Activated CD4-positive, alpha-beta T cell treated with anti-CD3 and anti-CD28 coated beads, Interleukin-2, amount 10 ng/mL, durations not matched to agents 7 days and 5 days (primary cell): ENCODE data around the gene SLAMF1. TPM values are rescaled to one million over a fixed set of nuclear protein-coding genes. Genes with fewer than 3 reads are reported as not detected.

Source experiments
- CTCF ChIA-PET: fragments of 350-600 bp; sonication (Branson Sonifier 250); formaldehyde crosslinking; loops from one replicate; lab custom pipeline; 2021; ENCODE audit warnings: antibody characterized with exemption; lab: Charles Lee
- POLR2A ChIA-PET: fragments of 350-600 bp; sonication (Branson Sonifier 250); formaldehyde crosslinking; loops from one replicate; lab custom pipeline; 2021; ENCODE audit warnings: antibody characterized with exemption; lab: Charles Lee
- DNase-seq: peaks from one replicate; pipeline ENCODE4 v3.0.0-alpha.2; 2020
- H3K27ac Mint-ChIP-seq: one replicate; pipeline ENCODE4 v1.8.0; 2021; ENCODE audit warnings: mild to moderate bottlenecking, moderate library complexity, mixed read lengths
- H3K27me3 Mint-ChIP-seq: one replicate; pipeline ENCODE4 v1.8.0; 2021; ENCODE audit warnings: mixed read lengths
- H3K36me3 Mint-ChIP-seq: one replicate; pipeline ENCODE4 v1.8.0; 2021; ENCODE audit warnings: low read depth, mixed read lengths
- H3K4me1 Mint-ChIP-seq: one replicate; pipeline ENCODE4 v1.8.0; 2021; ENCODE audit warnings: mixed read lengths
- H3K4me3 Mint-ChIP-seq: one replicate; pipeline ENCODE4 v1.8.0; 2021; ENCODE audit warnings: mild to moderate bottlenecking, moderate library complexity, mixed read lengths
- H3K9me3 Mint-ChIP-seq: one replicate; pipeline ENCODE4 v1.8.0; 2021; ENCODE audit warnings: mixed read lengths
- total RNA-seq, 2 experiments: library from RNA; stranded (reverse); gene quantifications; one replicate each; pipeline ENCODE4 v1.2.3, GENCODE V29; 2021

Gene SLAMF1
- total RNA-seq, 2 experiments from 2014 or later: 70.4 to 70.6 TPM

DNA sequence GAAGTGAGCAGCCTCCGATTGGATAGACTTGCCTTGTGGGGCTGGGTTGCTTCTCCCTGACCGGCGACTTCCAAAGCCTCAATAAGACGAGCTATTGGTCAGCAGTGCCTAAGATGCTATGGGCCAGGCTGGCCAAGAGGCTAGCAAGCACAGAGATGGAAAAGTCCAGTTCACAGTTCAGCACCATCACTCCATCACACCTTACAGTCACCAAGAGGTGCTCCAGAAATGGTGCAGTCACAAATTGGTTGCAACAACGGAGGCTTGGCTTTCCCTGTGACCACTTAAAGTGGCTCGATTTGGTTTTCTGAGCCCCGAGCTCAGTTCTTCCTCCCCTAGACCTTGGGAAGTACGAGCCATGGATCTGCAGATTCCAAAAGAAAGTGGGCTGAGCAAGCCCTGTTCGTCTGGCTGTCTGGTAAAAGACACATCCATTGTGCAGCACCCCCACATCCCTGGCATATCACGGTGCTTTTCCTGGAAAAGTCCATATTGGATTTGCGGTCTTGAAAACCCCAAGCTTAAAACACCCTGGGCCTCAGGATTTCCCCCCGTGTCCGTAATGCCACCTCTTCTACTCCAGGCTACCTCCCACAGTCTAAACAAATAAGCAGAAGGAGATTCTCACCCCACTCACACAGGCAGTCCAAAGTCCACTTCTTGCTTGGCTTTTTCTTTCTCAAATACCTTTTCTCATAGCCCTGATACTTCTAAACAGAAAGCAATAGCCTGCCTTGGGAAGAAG is 1.3 kb downstream of the SLAMF1 start:
- ChIA-PET POLR2A (no interaction called here), CTCF (interaction anchor here (0.6 to 3.2 kb wide), 11 partner anchors 10 to 171 kb away, joined by 3 to 16 read pairs (median 4); no protein-coding TSS in a partner anchor)
- no peak for DNase-seq
- Mint-ChIP-seq H3K36me3 (peaks cover 59% of the 10 kb centered on the region), H3K4me1 (peaks cover 64% of the 10 kb centered on the region), H3K9me3 (peaks cover 4% of the 10 kb centered on the region), H3K4me3 (peak overlapping the region; percentile 93), H3K27me3 (no peaks in the 10 kb centered on the region), H3K27ac (peak overlapping the region; percentile 93)

- DNase-seq: no peak
- CTCF ChIA-PET: interaction anchor here (1.0 to 3.2 kb wide), 3 partner anchors 16 to 31 kb away, joined by 4 to 16 read pairs (median 4); no protein-coding TSS in a partner anchor
- peak overlapping the region; percentile 93 for H3K27ac Mint-ChIP-seq
- H3K4me3 Mint-ChIP-seq: peak overlapping the region; percentile 93
- H3K27me3 Mint-ChIP-seq: no peaks in the 10 kb centered on the region
- peaks cover 2% of the 10 kb centered on the region for H3K9me3 Mint-ChIP-seq
- H3K36me3 Mint-ChIP-seq: peaks cover 67% of the 10 kb centered on the region
- POLR2A ChIA-PET: no interaction called here
- H3K4me1 Mint-ChIP-seq: peaks cover 71% of the 10 kb centered on the region
Observed at GRCh38 chr1:160644399-160644798, 2.4 kb downstream of the SLAMF1 start.

- no peak for DNase-seq
- peaks cover 72% of the 10 kb centered on the region for H3K36me3 Mint-ChIP-seq
- H3K9me3 Mint-ChIP-seq: no peaks in the 10 kb centered on the region
- H3K27me3 Mint-ChIP-seq: no peaks in the 10 kb centered on the region
- peak overlapping the region; percentile 93 for H3K4me3 Mint-ChIP-seq
- ChIA-PET POLR2A (no interaction called here), CTCF (interaction anchor here (1.9 kb wide), 1 partner anchor 24 kb away, joined by 5 read pairs; no protein-coding TSS in a partner anchor)
- H3K27ac Mint-ChIP-seq: peak overlapping the region; percentile 93
- peaks cover 74% of the 10 kb centered on the region for H3K4me1 Mint-ChIP-seq
Observed at GRCh38 chr1:160643138-160643537, 3.7 kb downstream of the SLAMF1 start.

GRCh38 chr1:160642281-160642644 is 4.6 kb downstream of the SLAMF1 start:
- CTCF ChIA-PET: interaction anchor here (1.9 kb wide), 1 partner anchor 23 kb away, joined by 5 read pairs; no protein-coding TSS in a partner anchor
- H3K9me3 Mint-ChIP-seq: no peaks in the 10 kb centered on the region
- no peaks in the 10 kb centered on the region for H3K27me3 Mint-ChIP-seq
- peaks cover 76% of the 10 kb centered on the region for H3K4me1 Mint-ChIP-seq
- H3K27ac Mint-ChIP-seq: peak overlapping the region; percentile 93
- POLR2A ChIA-PET: no interaction called here
- peak overlapping the region; percentile 93 for H3K4me3 Mint-ChIP-seq
- no peak for DNase-seq
- H3K36me3 Mint-ChIP-seq: peaks cover 80% of the 10 kb centered on the region

GRCh38 chr1:160641323-160642280 is 5.2 kb downstream of the SLAMF1 start:
- Mint-ChIP-seq H3K4me1 (peaks cover 81% of the 10 kb centered on the region), H3K9me3 (no peaks in the 10 kb centered on the region), H3K27ac (peak overlapping the region; percentile 93), H3K4me3 (peak overlapping the region; percentile 93), H3K36me3 (peaks cover 87% of the 10 kb centered on the region), H3K27me3 (no peaks in the 10 kb centered on the region)
- CTCF ChIA-PET: interaction anchor here (1.9 to 2.5 kb wide), 2 partner anchors 12 to 22 kb away, joined by 5 to 11 read pairs; no protein-coding TSS in a partner anchor
- DNase-seq: no peak
- POLR2A ChIA-PET: no interaction called here

DNA sequence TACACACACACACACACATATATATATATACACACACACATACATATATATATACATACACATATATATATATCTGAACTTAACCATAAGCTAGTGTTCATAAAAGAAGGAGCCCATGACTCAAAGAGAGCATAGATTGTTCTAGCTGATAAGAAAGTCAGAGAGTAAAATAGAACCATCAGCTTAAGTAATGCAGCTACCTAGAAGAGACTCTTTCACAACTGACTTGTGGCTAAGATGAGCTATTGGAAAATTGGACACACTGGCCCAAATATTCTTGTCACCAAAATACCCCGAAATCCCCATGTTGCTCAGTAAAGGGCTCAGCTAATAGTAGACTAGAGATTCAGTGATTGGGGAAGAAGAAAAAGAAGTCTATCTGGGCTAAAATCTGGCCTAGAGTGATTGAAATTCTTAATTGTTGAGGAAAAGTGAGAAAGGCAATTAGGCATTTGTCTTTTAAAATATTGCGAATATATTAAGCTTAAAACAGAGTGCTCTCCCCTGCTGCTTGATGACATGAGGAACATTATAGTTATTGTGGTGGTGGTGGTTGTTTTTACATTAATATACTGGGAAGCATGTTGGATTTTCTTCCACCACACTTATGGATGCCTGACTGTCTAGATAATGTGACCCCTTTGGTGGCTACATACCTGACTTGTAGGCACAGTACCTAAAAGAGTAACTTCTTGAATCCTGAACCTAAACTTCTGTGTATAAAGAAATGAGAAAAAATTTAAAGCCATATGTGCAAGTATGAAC is 6.3 kb downstream of the SLAMF1 start:
- peak overlapping the region; percentile 89 for H3K27ac Mint-ChIP-seq
- H3K36me3 Mint-ChIP-seq: peaks cover 90% of the 10 kb centered on the region
- POLR2A ChIA-PET: interaction anchor here (0.6 to 1.5 kb wide), 4 partner anchors 10 to 127 kb away, joined by 3 to 6 read pairs (median 5); no protein-coding TSS in a partner anchor
- H3K4me1 Mint-ChIP-seq: peaks cover 91% of the 10 kb centered on the region
- no peak for DNase-seq
- no peaks in the 10 kb centered on the region for H3K9me3 Mint-ChIP-seq
- peak overlapping the region; percentile 93 for H3K4me3 Mint-ChIP-seq
- H3K27me3 Mint-ChIP-seq: no peaks in the 10 kb centered on the region
- CTCF ChIA-PET: interaction anchor here (1.3 to 2.5 kb wide), 6 partner anchors 11 to 41 kb away, joined by 3 to 11 read pairs (median 5); no protein-coding TSS in a partner anchor

DNA sequence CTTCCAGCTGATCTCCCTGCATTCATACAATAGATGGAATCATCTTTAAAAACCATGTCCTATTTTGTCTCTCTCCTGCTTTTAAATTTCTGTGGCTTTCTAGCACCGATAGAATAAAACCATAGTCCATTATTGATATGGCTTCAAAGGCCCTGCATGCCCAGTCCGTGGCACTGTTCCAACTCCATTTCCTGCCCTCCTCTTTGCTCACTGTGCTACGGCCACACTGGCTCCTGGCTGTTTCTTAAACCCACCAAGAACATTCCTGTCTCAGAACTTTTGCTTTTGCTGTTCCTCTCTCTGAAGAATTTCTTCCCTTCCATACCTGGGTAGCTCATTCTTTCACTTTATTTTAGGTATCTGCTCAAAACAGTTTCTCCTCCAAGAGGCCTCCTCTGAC is 7.2 kb downstream of the SLAMF1 start:
- no peaks in the 10 kb centered on the region for H3K9me3 Mint-ChIP-seq
- H3K27me3 Mint-ChIP-seq: no peaks in the 10 kb centered on the region
- peak overlapping the region; percentile 94 for H3K27ac Mint-ChIP-seq
- peaks cover 94% of the 10 kb centered on the region for H3K4me1 Mint-ChIP-seq
- ChIA-PET POLR2A (interaction anchor here (1.2 to 1.5 kb wide), 3 partner anchors 9 to 13 kb away, joined by 3 to 6 read pairs (median 5); no protein-coding TSS in a partner anchor), CTCF (interaction anchor here (1.3 to 2.5 kb wide), 6 partner anchors 10 to 41 kb away, joined by 3 to 11 read pairs (median 5); no protein-coding TSS in a partner anchor)
- peaks cover 89% of the 10 kb centered on the region for H3K36me3 Mint-ChIP-seq
- DNase-seq: no peak
- H3K4me3 Mint-ChIP-seq: peak overlapping the region; percentile 71

GRCh38 chr1:160638926-160639325 is 7.9 kb downstream of the SLAMF1 start:
- ChIA-PET CTCF (interaction anchor here (1.5 to 2.5 kb wide), 3 partner anchors 9 to 42 kb away, joined by 4 to 11 read pairs (median 6); no protein-coding TSS in a partner anchor), POLR2A (no interaction called here)
- Mint-ChIP-seq H3K27me3 (no peaks in the 10 kb centered on the region), H3K27ac (peak overlapping the region; percentile 94), H3K4me3 (peak overlapping the region; percentile 71), H3K4me1 (peaks cover 94% of the 10 kb centered on the region), H3K36me3 (peaks cover 89% of the 10 kb centered on the region), H3K9me3 (no peaks in the 10 kb centered on the region)
- no peak for DNase-seq

- CTCF ChIA-PET: interaction anchor here (2.5 kb wide), 1 partner anchor 9 kb away, joined by 11 read pairs; no protein-coding TSS in a partner anchor
Observed at GRCh38 chr1:160638540-160638857, 8.3 kb downstream of the SLAMF1 start.

DNA sequence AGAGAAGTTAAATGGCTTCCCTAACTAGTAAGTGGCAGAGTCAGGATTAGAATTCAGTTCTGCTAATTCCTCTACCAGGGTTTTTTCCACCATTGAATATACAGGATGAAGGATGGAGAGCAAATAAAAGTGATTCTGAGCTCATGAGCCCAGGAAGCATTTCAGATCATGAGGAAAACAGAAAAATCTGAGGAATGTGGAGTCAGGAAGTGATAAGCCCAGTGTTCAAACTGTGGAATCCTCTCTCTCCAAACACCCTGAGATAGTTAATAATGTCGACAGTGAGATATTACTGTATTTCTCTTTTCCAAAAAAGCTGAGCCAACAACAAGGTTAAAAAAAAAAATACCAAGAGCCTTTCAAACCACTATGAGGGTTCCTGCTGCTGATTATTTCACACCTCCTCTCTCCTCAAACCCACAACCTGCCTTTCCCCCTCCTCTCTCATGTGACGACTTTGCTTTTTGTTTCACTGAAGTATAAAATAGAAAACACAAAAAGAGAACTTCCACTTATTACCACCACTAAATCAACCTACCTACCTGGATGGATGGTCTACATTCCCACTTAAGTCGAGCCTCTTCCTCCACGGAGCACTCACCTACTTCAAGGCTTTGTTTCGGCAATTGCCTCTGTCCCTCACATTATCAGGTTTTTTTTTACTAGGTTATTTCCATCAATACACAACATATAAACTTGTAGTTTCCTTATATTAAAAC is 8.9 kb downstream of the SLAMF1 start:
- CTCF ChIA-PET: interaction anchor here (0.8 to 1.6 kb wide), 2 partner anchors 10 to 43 kb away, joined by 3 to 4 read pairs; no protein-coding TSS in a partner anchor
- H3K36me3 Mint-ChIP-seq: peaks cover 89% of the 10 kb centered on the region
- H3K4me3 Mint-ChIP-seq: peak overlapping the region; percentile 71
- H3K27ac Mint-ChIP-seq: peak overlapping the region; percentile 94
- H3K27me3 Mint-ChIP-seq: no peaks in the 10 kb centered on the region
- H3K4me1 Mint-ChIP-seq: peaks cover 94% of the 10 kb centered on the region
- H3K9me3 Mint-ChIP-seq: no peaks in the 10 kb centered on the region
- DNase-seq: peak; percentile 74
- POLR2A ChIA-PET: no interaction called here

More at GRCh38 chr1:160638540-160638857, 8.3 kb downstream of the SLAMF1 start:
- POLR2A ChIA-PET: no interaction called here
- peak overlapping the region; percentile 71 for H3K4me3 Mint-ChIP-seq
- DNase-seq: no peak
- no peaks in the 10 kb centered on the region for H3K27me3 Mint-ChIP-seq
- no peaks in the 10 kb centered on the region for H3K9me3 Mint-ChIP-seq
- peaks cover 89% of the 10 kb centered on the region for H3K36me3 Mint-ChIP-seq
- H3K27ac Mint-ChIP-seq: peak overlapping the region; percentile 94
- peaks cover 94% of the 10 kb centered on the region for H3K4me1 Mint-ChIP-seq

DNA sequence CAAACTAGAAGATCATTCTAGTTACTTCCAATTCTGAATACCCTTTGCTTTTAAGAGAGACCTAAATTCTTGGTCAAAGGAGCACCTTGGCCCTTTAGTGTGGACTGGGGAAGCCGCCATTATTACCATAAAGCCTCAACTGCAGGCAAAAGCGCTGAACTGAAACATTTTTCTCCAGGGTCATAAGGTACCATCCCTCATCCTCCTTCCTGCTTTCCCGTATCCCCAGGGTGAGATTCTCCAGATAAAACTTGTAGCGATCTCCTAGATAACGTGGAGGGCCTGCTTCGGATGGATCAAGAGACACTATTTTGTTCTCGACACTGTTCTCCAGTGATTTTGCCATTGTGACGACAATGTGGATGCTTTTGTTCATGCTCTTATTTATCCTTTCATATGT is 9.8 kb downstream of the SLAMF1 start:
- DNase-seq: no peak
- Mint-ChIP-seq H3K36me3 (peaks cover 89% of the 10 kb centered on the region), H3K4me3 (peak overlapping the region; percentile 71), H3K4me1 (peaks cover 93% of the 10 kb centered on the region), H3K9me3 (no peaks in the 10 kb centered on the region), H3K27me3 (no peaks in the 10 kb centered on the region), H3K27ac (peak overlapping the region; percentile 94)
- ChIA-PET POLR2A (no interaction called here), CTCF (interaction anchor here (1.6 kb wide), 1 partner anchor 11 kb away, joined by 4 read pairs; no protein-coding TSS in a partner anchor)
